Spleen (tissue), 7 donors: ENCODE data around the gene ST7.

Source experiments
- POLR2A ChIP-seq, 3 donors: fragments of 450-650 bp; IDR thresholded peaks; one replicate each; pipeline ENCODE4 v1.5.1; 2017; ENCODE audit warnings: antibody characterized with exemption in 3 of 3, mild to moderate bottlenecking in 1 of 3
- POLR2AphosphoS5 ChIP-seq, 3 donors: sonication (generic); formaldehyde crosslinking; IDR thresholded peaks; one replicate each; pipeline ENCODE4 v1.5.1; 2017; ENCODE audit warnings: antibody characterized with exemption in 3 of 3
- TF ChIP-seq, protein P1 (sequence below), 11 experiments: fragments of 200-600 bp in 7 of 11; fragments of 450-650 bp in 4 of 11; sonication (generic) in 4 of 11; IDR thresholded peaks in 8 of 11; conservative IDR thresholded peaks in 3 of 11; 1 replicate in 7 of 11; 2 replicates in 4 of 11; pipeline versions ENCODE4 v1.4.0 to v1.8.0; 2016 to 2021; ENCODE audit warnings: antibody characterized with exemption in 11 of 11, inconsistent platforms in 4 of 11, mild to moderate bottlenecking in 1 of 11
- donor health status: DM: no; HTN: no; CAD: no; lungs with moderate emphysema.
- donor health status: DM: no; HTN: no; CAD: no.
- donor health status: DM: no; HTN: no; CAD: no.

DNA sequence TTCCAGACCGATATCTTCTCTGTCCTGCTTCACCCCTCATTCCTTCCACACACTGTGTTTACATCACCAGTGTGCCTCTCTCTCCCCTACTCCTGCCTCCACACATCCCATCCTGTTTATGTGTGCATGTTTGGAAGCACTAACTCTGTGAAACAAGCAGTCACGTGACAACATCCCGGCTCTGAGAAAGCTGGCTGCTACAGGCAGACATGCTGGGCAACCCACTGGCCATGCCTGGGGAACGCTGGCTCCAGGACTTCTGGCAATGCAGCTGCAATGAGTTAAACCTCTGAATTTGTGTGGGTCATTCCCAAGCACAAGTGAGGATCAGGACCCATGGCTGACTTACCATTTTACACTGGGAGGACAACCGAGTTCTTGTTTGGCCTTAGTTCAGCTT, 295.5 kb downstream of the ST7 start:
- TF ChIP-seq, protein P1, sequence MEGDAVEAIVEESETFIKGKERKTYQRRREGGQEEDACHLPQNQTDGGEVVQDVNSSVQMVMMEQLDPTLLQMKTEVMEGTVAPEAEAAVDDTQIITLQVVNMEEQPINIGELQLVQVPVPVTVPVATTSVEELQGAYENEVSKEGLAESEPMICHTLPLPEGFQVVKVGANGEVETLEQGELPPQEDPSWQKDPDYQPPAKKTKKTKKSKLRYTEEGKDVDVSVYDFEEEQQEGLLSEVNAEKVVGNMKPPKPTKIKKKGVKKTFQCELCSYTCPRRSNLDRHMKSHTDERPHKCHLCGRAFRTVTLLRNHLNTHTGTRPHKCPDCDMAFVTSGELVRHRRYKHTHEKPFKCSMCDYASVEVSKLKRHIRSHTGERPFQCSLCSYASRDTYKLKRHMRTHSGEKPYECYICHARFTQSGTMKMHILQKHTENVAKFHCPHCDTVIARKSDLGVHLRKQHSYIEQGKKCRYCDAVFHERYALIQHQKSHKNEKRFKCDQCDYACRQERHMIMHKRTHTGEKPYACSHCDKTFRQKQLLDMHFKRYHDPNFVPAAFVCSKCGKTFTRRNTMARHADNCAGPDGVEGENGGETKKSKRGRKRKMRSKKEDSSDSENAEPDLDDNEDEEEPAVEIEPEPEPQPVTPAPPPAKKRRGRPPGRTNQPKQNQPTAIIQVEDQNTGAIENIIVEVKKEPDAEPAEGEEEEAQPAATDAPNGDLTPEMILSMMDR (IDR thresholded peaks at IDR 0.05 in 8 of 11, conservative IDR thresholded peaks at IDR 0.05 in 3 of 11) = no peak
- no peak for TF ChIP-seq POLR2AphosphoS5 (IDR thresholded peaks at IDR 0.05)
- no peak for TF ChIP-seq POLR2A (IDR thresholded peaks at IDR 0.05)
